Measurements from ENCODE around the gene GFPT2.

Gene GFPT2

GRCh38 chr5:180338001-180338707 is 15.0 kb downstream of the GFPT2 start:
- no peak for TF ChIP-seq FOXM1 (IDR thresholded peaks at IDR 0.05; ENCODE audit: borderline replicate concordance, low read depth)
- no peak for TF ChIP-seq EGR1 (IDR thresholded peaks at IDR 0.05)
- no peak for TF ChIP-seq RAD21 (IDR thresholded peaks at IDR 0.05; ENCODE audit: low read depth)
- no peak for TF ChIP-seq YY1 (IDR thresholded peaks at IDR 0.05; ENCODE audit: low read depth)
- TF ChIP-seq ZBTB7A (IDR thresholded peaks at IDR 0.05; ENCODE audit: low read depth), result no peak
- no peak for TF ChIP-seq CEBPB (IDR thresholded peaks at IDR 0.05)
- TF ChIP-seq EP300 (IDR thresholded peaks at IDR 0.05; ENCODE audit: borderline replicate concordance), result no peak

- TF ChIP-seq USF1 (IDR thresholded peaks at IDR 0.05) (no peak), FOXM1 (IDR thresholded peaks at IDR 0.05; ENCODE audit: borderline replicate concordance, low read depth) (no peak), RAD21 (IDR thresholded peaks at IDR 0.05; ENCODE audit: low read depth) (no peak), EP300 (IDR thresholded peaks at IDR 0.05; ENCODE audit: borderline replicate concordance) (no peak), CREB1 (IDR thresholded peaks at IDR 0.05; ENCODE audit: low read depth) (no peak), NFIC (IDR thresholded peaks at IDR 0.05) (no peak), ZBTB7A (IDR thresholded peaks at IDR 0.05; ENCODE audit: low read depth) (no peak)
Observed at GRCh38 chr5:180336234-180337020, 16.7 kb downstream of the GFPT2 start.

GRCh38 chr5:180335614-180336233 is 17.4 kb downstream of the GFPT2 start:
- TF ChIP-seq CEBPB (IDR thresholded peaks at IDR 0.05), result no peak

GRCh38 chr5:180334751-180335613 is 18.2 kb downstream of the GFPT2 start:
- TF ChIP-seq REST (IDR thresholded peaks at IDR 0.05; ENCODE audit: low read depth) (no peak), FOXM1 (IDR thresholded peaks at IDR 0.05; ENCODE audit: borderline replicate concordance, low read depth) (no peak), CEBPB (IDR thresholded peaks at IDR 0.05) (no peak), RAD21 (IDR thresholded peaks at IDR 0.05; ENCODE audit: low read depth) (no peak), TEAD4 (IDR thresholded peaks at IDR 0.05) (no peak), USF1 (IDR thresholded peaks at IDR 0.05) (no peak), EGR1 (IDR thresholded peaks at IDR 0.05) (no peak), CREB1 (IDR thresholded peaks at IDR 0.05; ENCODE audit: low read depth) (no peak), NFIC (IDR thresholded peaks at IDR 0.05) (no peak), EP300 (IDR thresholded peaks at IDR 0.05; ENCODE audit: borderline replicate concordance) (no peak), MAX (IDR thresholded peaks at IDR 0.05) (no peak), TAF1 (IDR thresholded peaks at IDR 0.05; ENCODE audit: low read depth) (no peak), YY1 (IDR thresholded peaks at IDR 0.05; ENCODE audit: low read depth) (no peak), TCF12 (IDR thresholded peaks at IDR 0.05; ENCODE audit: low read depth) (no peak)

- TF ChIP-seq EGR1 (IDR thresholded peaks at IDR 0.05) (no peak), MAX (IDR thresholded peaks at IDR 0.05) (no peak), CREB1 (IDR thresholded peaks at IDR 0.05; ENCODE audit: low read depth) (no peak), TEAD4 (IDR thresholded peaks at IDR 0.05) (no peak), REST (IDR thresholded peaks at IDR 0.05; ENCODE audit: low read depth) (no peak), USF1 (IDR thresholded peaks at IDR 0.05) (no peak), YY1 (IDR thresholded peaks at IDR 0.05; ENCODE audit: low read depth) (no peak), RAD21 (IDR thresholded peaks at IDR 0.05; ENCODE audit: low read depth) (no peak), EP300 (IDR thresholded peaks at IDR 0.05; ENCODE audit: borderline replicate concordance) (no peak), FOXM1 (IDR thresholded peaks at IDR 0.05; ENCODE audit: borderline replicate concordance, low read depth) (no peak), TCF12 (IDR thresholded peaks at IDR 0.05; ENCODE audit: low read depth) (no peak), TAF1 (IDR thresholded peaks at IDR 0.05; ENCODE audit: low read depth) (no peak), CEBPB (IDR thresholded peaks at IDR 0.05) (no peak), ZBTB7A (IDR thresholded peaks at IDR 0.05; ENCODE audit: low read depth) (no peak), NFIC (IDR thresholded peaks at IDR 0.05) (no peak)
Observed at GRCh38 chr5:180334176-180334575, 19.0 kb downstream of the GFPT2 start.
